SK-MEL-5 (cell line): ENCODE results near the gene ARPC5. TPM values are rescaled to one million over a fixed set of nuclear protein-coding genes. Genes with fewer than 3 reads are reported as not detected.

ENCODE experiments used
- DNase-seq: peaks from one replicate; pipeline ENCODE4 v3.0.0-alpha.2; 2016; ENCODE audit warnings: low read depth, low spot score
- in situ Hi-C: cut with HindIII; loops from 2 replicates; pipeline ENCODE4 v1.10.0; 2016; ENCODE audit warnings: low sequenced_read_pairs, high pct_unique_total_duplicates, low pct_unique_long_range_greater_than_20kb
- total RNA-seq: library from RNA; depleted of rRNA; stranded (reverse); fragments of >200 nt; shearing (Covaris generic); gene quantifications from 2 replicates; pipeline ENCODE4 v1.2.3, GENCODE V29; 2014

The ARPC5 gene
- total RNA-seq, 1 experiment from 2014 or later = 190 TPM

DNA sequence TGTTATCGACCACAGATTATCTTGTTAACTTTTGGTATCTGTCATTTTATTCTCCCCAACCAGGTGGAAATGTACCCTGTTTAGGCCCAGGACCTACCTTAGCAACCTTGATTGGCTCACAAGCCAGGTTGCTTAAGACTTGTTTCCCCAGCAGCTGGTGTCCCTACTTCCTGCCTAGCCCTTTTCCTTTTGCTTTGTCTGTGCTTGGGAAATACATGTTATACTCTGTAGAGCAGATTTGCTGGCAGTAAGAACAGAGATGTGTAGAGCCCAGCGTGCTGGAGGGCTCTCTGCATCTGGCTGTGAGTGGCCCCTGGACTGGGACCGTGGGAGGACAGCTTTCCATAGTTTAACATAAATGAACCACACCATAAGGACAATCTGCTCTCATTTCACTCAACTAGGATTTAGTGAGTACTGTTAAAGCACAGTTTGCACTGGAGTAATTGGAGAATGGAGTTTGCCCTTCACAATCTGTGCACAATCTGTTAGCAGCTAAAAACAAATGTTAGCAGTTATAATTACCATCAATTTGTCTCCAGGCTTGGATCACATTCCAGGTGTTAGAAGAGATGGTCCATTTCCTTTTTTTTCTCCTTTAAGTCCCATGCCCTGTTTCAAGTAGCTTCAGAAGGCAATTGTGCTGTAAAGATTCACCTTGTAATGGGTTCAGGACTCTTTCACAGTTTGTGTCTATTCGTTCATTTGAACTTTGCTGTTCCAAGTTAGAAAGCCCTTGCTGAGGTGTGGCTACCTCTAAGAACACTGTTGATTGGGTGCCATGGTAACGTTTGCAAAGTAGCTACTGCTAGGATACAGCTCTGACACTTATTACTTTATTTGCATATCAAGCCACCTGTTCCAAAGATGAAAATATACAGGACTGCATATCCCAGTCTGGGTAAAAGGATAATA, 17.2 kb upstream of the ARPC5 start, which contains the start of gene APOBEC4:
Gene APOBEC4 (minus strand): TSS at position 770 of the 915 bp plus-strand sequence. CDS start 4,535 bp downstream, outside the sequence.
- in situ Hi-C loops = no loop called here

DNA sequence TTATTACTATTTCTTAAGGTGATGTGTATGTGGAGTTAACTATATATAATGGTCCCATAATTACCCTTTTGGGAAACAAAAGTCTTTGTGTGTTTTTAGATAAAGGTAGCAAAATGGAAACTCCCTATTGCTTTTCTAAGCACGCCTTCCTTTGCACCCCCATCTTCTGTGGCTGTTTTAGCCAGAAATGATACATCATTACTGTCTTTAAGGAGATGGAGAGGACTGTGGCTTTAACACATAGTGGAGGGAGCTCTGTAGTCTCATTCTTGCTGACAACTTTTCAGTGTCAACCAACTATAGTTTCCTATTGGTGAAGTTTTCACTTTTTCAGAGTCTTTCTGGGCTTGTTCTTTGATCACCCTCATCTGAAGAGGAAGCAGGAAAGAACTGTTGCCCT, 16.5 kb upstream of the ARPC5 start:
- in situ Hi-C loops = no loop called here
- no peak for DNase-seq

More for the DNA sequence above, 17.2 kb upstream of the ARPC5 start, which contains the start of gene APOBEC4:
- no peak for DNase-seq

- no peak for DNase-seq
- in situ Hi-C loops = no loop called here
These were observed 16.0 kb upstream of the ARPC5 start for GRCh38 chr1:183651612-183652011.

- DNase-seq = no peak
- in situ Hi-C loops = no loop called here
These were observed 12.5 kb upstream of the ARPC5 start for GRCh38 chr1:183648042-183648441.

- no peak for DNase-seq
- in situ Hi-C loops = no loop called here
These were observed 11.2 kb upstream of the ARPC5 start for GRCh38 chr1:183646776-183647175.

GRCh38 chr1:183645531-183645930, 9.9 kb upstream of the ARPC5 start:
- in situ Hi-C loops = no loop called here
- DNase-seq = no peak

GRCh38 chr1:183642166-183642565, 6.6 kb upstream of the ARPC5 start:
- DNase-seq = no peak
- in situ Hi-C loops = no loop called here

DNA sequence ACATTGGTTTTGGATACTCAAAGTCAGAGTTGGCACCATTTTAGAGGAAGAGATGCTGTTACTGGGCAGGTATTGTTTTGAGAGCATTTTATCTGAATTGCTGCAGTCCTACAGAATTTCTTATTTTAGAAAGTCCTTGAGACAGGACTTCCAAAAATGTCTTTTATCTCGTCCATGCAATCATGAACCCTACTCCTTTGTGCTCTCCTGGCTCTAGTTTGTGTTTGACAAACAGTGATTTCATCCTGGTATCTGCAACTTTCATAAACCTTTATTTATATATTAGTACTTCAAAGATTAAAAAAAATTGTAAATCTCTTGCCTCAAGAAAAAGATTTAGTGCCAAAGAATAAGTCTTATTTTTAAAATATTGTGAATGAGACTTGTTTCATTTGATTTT, 4.6 kb upstream of the ARPC5 start:
- in situ Hi-C loops = no loop called here
- no peak for DNase-seq

DNA sequence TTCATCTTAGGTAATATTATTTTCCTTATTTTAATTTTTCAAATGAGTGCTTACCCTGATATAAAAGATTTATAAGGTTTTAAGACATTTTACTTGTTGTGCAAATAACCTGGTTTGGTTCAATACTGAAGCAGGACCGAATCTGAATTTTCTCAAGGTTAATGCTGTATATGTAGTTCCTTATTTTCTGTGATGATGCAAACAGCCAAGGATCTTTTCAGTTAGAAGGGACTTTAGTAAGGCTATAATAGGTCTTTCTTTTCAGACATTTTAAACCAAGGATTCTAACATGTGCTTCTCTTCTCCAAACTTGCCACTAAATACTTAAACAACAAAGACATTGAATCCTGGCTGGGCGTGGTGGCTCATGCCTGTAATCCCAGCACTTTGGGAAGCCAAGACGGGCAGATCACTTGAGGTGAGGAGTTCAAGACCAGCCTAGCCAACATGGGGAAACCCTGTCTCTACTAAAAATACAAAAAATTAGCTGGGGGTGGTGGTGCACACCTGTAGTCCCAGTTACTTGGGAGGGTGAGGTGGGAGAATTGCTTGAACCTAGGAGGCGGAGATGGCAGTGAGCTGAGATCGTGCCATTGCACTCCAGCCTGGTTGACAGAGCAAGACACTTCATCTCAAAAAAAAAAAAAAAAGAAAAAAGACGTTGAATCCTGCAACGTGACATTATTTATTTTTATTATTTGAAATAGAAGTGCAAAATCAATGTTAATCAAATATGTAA, 3.2 kb upstream of the ARPC5 start:
- in situ Hi-C loops = no loop called here
- no peak for DNase-seq

- in situ Hi-C loops = no loop called here
These were observed 1.2 kb upstream of the ARPC5 start for GRCh38 chr1:183636783-183637182.

GRCh38 chr1:183636334-183636682, 725 bp upstream of the ARPC5 start:
- no peak for DNase-seq
- in situ Hi-C loops = no loop called here

More at GRCh38 chr1:183636783-183637182, 1.2 kb upstream of the ARPC5 start:
- DNase-seq = no peak

GRCh38 chr1:183635099-183635605, 431 bp downstream of the ARPC5 start:
- in situ Hi-C loops = no loop called here
- DNase-seq = no peak

- no peak for DNase-seq
- in situ Hi-C loops = no loop called here
These were observed 1.0 kb downstream of the ARPC5 start for GRCh38 chr1:183634429-183635065.

GRCh38 chr1:183633676-183634343, 1.8 kb downstream of the ARPC5 start:
- peak; percentile 72 for DNase-seq
- in situ Hi-C loops = no loop called here

DNA sequence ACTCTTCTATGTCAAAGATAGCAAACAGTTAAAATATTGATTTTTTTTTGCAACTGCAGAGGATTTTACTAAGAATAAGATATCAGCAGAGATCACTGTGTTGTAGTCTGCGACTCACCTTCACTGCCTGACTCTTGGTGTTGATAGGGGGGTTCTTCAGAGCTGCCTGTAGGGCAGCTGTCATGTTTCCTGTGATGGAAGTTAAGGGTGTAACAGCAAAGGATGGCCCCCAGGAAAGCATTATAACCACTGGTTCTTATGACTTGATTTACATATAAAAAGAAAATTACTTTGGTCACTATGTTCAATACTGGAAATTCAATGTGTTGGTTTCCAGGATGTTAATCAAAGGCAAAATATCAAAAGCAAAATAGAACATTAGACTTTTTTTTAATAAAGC, 2.6 kb downstream of the ARPC5 start:
- DNase-seq = no peak
- in situ Hi-C loops = no loop called here

GRCh38 chr1:183632114-183632513, 3.5 kb downstream of the ARPC5 start:
- DNase-seq = no peak
- in situ Hi-C loops = no loop called here

DNA sequence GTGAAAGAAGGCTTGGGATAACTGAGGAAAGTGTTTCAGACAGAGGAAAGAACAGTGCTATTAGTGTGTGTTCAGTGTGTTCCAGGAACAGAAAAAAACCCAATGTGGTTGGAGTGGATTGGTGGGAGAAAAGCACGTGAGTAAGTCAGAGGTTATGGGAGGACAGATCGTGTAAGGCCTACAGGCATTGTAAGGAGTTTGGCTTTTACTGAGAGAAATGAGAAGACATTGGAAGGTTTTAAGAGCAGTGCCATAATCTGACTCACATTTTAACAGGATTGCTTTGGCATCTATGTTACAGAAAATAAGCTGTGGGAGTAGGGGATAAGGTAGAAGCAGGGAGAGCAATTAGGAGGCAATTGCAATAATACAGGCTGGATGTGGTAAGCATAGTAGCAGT, 4.8 kb downstream of the ARPC5 start:
- peak; percentile 94 for DNase-seq
- in situ Hi-C loops = no loop called here

- in situ Hi-C loops = no loop called here
- no peak for DNase-seq
These were observed 7.0 kb downstream of the ARPC5 start for GRCh38 chr1:183628537-183628936.
